ENCODE data around the gene TMEM82. TPM values are rescaled to one million over a fixed set of nuclear protein-coding genes. Genes with fewer than 3 reads are reported as not detected.

The TMEM82 gene
- total RNA-seq, 1 donor from 2014 or later, result not detected

- no peak for DNase-seq (ENCODE audit: extremely low read depth, low read depth, low spot score)
These were observed 33.4 kb downstream of the TMEM82 start for GRCh38 chr1:15775706-15776105.

DNA sequence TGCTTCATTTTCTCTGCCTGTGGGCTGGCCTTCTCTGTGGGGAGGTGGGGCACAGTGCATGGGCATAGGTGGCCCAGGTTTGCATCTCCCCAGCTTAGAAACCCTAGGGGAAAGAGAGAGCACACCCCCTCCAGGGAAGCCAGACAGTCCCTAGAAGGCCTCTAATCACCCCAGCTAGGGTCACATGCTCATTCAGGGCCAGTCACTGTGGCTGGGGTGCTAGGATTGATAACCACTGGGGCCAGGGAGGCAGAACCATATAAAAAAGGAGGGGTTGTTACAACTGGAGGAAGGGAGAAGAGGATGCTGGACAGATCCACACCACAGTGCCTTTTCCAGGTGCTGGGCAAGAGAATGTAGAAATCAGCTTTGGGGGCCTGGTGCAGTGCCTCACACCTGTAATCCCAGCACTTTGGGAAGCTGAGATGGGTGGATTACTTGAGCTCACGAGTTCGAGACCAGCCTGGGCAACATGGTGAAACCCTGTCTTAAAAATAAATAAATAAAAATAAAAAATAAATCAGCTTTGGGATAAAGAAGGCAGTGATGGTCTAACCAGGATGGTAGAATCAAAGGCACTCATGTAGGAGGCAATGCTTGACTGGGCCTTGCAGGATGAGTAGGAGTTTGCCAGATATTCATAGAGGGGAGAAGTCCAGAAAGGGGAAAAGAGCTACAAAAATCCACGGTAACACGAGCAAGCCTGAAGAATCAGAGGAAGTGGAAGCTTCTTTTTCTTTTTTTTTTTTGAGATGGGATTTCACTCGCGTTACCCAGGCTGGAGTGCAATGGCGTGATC, 35.8 kb downstream of the TMEM82 start:
- DNase-seq (ENCODE audit: extremely low read depth, low read depth, low spot score), result no peak

DNA sequence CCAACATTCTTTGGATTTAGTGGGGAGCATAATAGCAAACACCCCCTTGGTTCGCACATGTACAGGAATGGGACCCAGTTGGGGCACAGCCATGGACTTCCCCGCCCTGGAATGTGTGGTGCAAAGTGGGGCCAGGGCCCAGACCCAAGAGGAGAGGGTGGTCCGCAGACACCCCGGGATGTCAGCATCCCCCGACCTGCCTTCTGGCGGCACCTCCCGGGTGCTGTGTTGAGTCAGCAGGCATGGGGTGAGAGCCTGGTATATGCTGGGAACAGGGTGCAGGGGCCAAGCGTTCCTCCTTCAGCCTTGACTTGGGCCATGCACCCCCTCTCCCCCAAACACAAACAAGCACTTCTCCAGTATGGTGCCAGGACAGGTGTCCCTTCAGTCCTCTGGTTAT, 43.4 kb downstream of the TMEM82 start:
- no peak for DNase-seq (ENCODE audit: extremely low read depth, low read depth, low spot score)

- DNase-seq (ENCODE audit: extremely low read depth, low read depth, low spot score), result no peak
These were observed 44.3 kb downstream of the TMEM82 start for GRCh38 chr1:15786581-15786980.

DNA sequence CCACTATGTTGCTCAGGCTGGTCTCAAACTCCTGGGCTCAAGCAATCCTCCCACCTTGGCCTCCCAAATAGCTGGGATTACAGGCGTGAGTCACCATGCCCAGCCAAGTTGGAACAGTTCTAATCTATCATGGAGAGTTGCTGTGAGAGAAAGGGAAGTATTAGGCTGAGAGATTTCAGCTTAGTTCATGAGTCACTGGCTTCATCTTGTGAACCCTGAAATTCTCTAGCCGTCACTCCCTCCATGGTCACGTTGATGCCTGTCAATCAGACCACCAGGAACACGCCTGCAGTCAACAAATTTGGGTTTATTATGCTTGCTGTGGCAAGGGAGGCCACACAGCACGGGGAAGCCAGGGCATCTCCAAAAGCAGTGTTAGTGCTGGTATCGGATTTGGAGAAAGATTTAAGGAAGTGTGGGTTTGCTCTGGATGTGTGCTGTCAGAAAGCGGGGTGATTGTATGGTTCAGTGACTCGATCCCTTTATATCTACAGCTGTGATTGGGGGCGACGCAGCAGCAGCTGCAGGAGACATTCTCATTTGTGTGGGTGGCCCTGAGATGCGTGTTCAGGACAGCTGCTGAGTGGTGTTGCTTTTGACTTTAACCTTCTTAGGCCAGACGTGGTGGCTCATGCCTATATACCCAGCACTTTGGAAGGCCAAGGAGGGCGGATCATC, 46.5 kb downstream of the TMEM82 start:
- DNase-seq (ENCODE audit: extremely low read depth, low read depth, low spot score), result no peak

DNA sequence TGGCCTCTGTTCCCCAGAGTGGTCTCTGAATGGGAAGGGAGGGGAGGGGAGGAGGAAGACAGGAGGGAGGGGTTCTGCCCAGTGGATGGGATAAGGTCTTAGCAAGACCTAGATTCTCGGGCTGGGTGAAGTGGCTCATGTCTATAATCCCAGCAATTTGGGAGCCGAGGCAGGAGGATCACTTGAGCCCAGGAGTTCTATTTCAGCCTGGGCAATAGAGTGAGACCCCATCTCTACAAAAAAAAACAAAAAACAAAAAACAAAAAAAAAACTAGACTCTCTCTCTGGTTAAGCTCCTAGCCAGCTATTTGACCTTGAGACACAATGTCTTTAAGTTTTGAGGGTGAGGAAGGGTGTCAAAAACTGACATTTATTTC, 53.8 kb downstream of the TMEM82 start:
- DNase-seq (ENCODE audit: extremely low read depth, low read depth, low spot score), result no peak

Other genes with a start within 250 kb of the TMEM82 start
- 13.9 and 19.7 TPM in 2 replicates for gene CASP9, start 218.3 kb upstream of the TMEM82 start, total RNA-seq
- gene DNAJC16, start 215.7 kb upstream of the TMEM82 start, total RNA-seq, result 20.7 and 31.2 TPM in 2 replicates
- 0.35 and 0.63 TPM in 2 replicates for gene AGMAT, start 157.4 kb upstream of the TMEM82 start, total RNA-seq
- gene DDI2, start 125.0 kb upstream of the TMEM82 start, total RNA-seq, result 10.1 and 28.4 TPM in 2 replicates
- 44.5 and 67.7 TPM in 2 replicates for gene PLEKHM2, start 58.2 kb upstream of the TMEM82 start, total RNA-seq
- gene SLC25A34, start 6.2 kb upstream of the TMEM82 start, total RNA-seq, result 0.19 and 0.53 TPM in 2 replicates
- 191 and 231 TPM in 2 replicates for gene FBLIM1, start 16.3 kb downstream of the TMEM82 start, total RNA-seq
- 0.76 and 2.3 TPM in 2 replicates for gene UQCRHL, start 65.2 kb downstream of the TMEM82 start, total RNA-seq
- 25.8 and 36.8 TPM in 2 replicates for gene SPEN, start 105.2 kb downstream of the TMEM82 start, total RNA-seq
- gene ZBTB17, start 233.6 kb downstream of the TMEM82 start, total RNA-seq, result 27.6 and 35.6 TPM in 2 replicates

Measured in glomerular endothelial cell (primary cell).